GM12878 (cell line): ENCODE data around the gene MASP1. TPM values are rescaled to one million over a fixed set of nuclear protein-coding genes. Genes with fewer than 3 reads are reported as not detected.

Source experiments
- ATAC-seq: fragments of 200-7000 bp; cut with Tn5 transposase; 3 replicates; pipeline ENCODE4 v1.9.1; 2020; ENCODE audit warnings: mild to moderate bottlenecking, moderate library complexity
- BruUV-seq: library from RNA; stranded (reverse); fragments of 400-500 nt; replicated peaks from 2 replicates; lab custom pipeline; 2021; lab: Mats Ljungman, UMichigan
- CTCF ChIA-PET: fragments of 300-600 bp; sonication (Branson Sonifier 250); formaldehyde crosslinking; extraction: SDS; loops from one replicate; lab custom pipeline; 2021; ENCODE audit warnings: inconsistent platforms; lab: Yijun Ruan, JAX
- POLR2A ChIA-PET: fragments of 350-600 bp; formaldehyde crosslinking; extraction: SDS; loops from one replicate; lab custom pipeline; 2021; ENCODE audit warnings: inconsistent platforms; lab: Charles Lee
- RAD21 ChIA-PET: fragments of 300-600 bp; sonication (Branson Sonifier 250); formaldehyde crosslinking; loops from one replicate; lab custom pipeline; 2023; ENCODE audit warnings: antibody characterized with exemption; ENCODE audit not compliant: unreplicated experiment; lab: Charles Lee
- SMC1A ChIA-PET: fragments of 300-600 bp; sonication (Branson Sonifier 250); formaldehyde crosslinking; loops from one replicate; lab custom pipeline; 2023; ENCODE audit not compliant: unreplicated experiment, uncharacterized antibody; lab: Charles Lee
- DNase-seq: peaks from one replicate; pipeline ENCODE4 v3.0.0-alpha.2; 2011; ENCODE audit warnings: low read depth, low spot score
- FAIRE-seq: peaks from 3 replicates; lab custom pipeline; 2011; peaks lifted over from hg19 to GRCh38; lab: Jason Lieb, UNC
- H2AFZ ChIP-seq: 2 replicates; pipeline ENCODE4 v1.6.0; 2011; ENCODE audit warnings: low read depth, low read length, control low read depth; ENCODE audit not compliant: control insufficient read depth
- H3K27ac ChIP-seq: 2 replicates; pipeline ENCODE4 v1.5.1; 2011; ENCODE audit warnings: control low read depth; ENCODE audit not compliant: control insufficient read depth, insufficient read depth
- H3K27me3 ChIP-seq, 2 experiments: replicated peaks in 1 of 2; 2 replicates each; pipeline versions ENCODE4 v1.6.0 to v1.6.1; 2011; ENCODE audit warnings: low read length in 1 of 2; ENCODE audit not compliant: control insufficient read depth in 2 of 2, insufficient read depth in 2 of 2
- H3K36me3 ChIP-seq, 2 experiments: 2 replicates each; pipeline ENCODE4 v1.5.1; 2011; ENCODE audit warnings: low read length in 1 of 2; ENCODE audit not compliant: control insufficient read depth in 2 of 2, insufficient read depth in 2 of 2
- H3K4me1 ChIP-seq: 2 replicates; pipeline ENCODE4 v1.6.1; 2011; ENCODE audit warnings: mild to moderate bottlenecking, low read length, moderate library complexity, mixed read lengths; ENCODE audit not compliant: control insufficient read depth, insufficient read depth
- H3K4me2 ChIP-seq: 2 replicates; pipeline ENCODE4 v1.6.0; 2011; ENCODE audit warnings: control low read depth; ENCODE audit not compliant: control insufficient read depth, insufficient read depth
- H3K4me3 ChIP-seq: fragments of 200-600 bp; sonication (generic); 2 replicates; pipeline ENCODE4 v1.5.1; 2016
- H3K79me2 ChIP-seq: 2 replicates; pipeline ENCODE4 v1.6.0; 2011; ENCODE audit warnings: low read length; ENCODE audit not compliant: control insufficient read depth, insufficient read depth
- H3K9ac ChIP-seq: 2 replicates; pipeline ENCODE4 v1.8.0; 2011; ENCODE audit warnings: low read length, control low read depth, mixed read lengths; ENCODE audit not compliant: control insufficient read depth, insufficient read depth
- H3K9me3 ChIP-seq: replicated peaks from 3 replicates; pipeline ENCODE4 v1.5.1; 2011; ENCODE audit warnings: mild to moderate bottlenecking, low read length; ENCODE audit not compliant: control insufficient read depth, insufficient read depth
- H4K20me1 ChIP-seq: 2 replicates; pipeline ENCODE4 v1.6.0; 2011; ENCODE audit not compliant: control insufficient read depth, insufficient read depth
- CHD2 ChIP-seq: IDR thresholded peaks from 2 replicates; pipeline ENCODE4 v1.6.1; 2011; ENCODE audit warnings: low read depth, low read length, improper control_type of control experiment, borderline replicate concordance
- FOXM1 ChIP-seq: IDR thresholded peaks from 2 replicates; pipeline ENCODE4 v1.6.1; 2012; ENCODE audit warnings: low read depth, mild to moderate bottlenecking, inconsistent platforms, low read length, moderate library complexity
- IKZF2 ChIP-seq, 2 experiments: fragments of 450-650 bp; IDR thresholded peaks; 2 replicates each; pipeline ENCODE4 v1.6.1; 2017; ENCODE audit warnings: mild to moderate bottlenecking in 2 of 2, moderate library complexity in 2 of 2
- KLF5 ChIP-seq: fragments of 450-650 bp; IDR thresholded peaks from 2 replicates; pipeline ENCODE4 v1.6.1; 2014; ENCODE audit warnings: mild to moderate bottlenecking; ENCODE audit not compliant: partially characterized antibody
- PRDM15 ChIP-seq: fragments of 450-650 bp; formaldehyde crosslinking; IDR thresholded peaks from 2 replicates; pipeline ENCODE4 v1.4.0; 2020; ENCODE audit warnings: mild to moderate bottlenecking, moderate library complexity
- SIX5 ChIP-seq: IDR thresholded peaks from 2 replicates; pipeline ENCODE4 v1.6.1; 2011; ENCODE audit warnings: mild to moderate bottlenecking, low read depth, low read length, moderate library complexity; ENCODE audit not compliant: severe bottlenecking
- WGBS: methylation state at CpG from one replicate; pipeline ENCODE4 v1.1.6; 2016; ENCODE audit warnings: low lambda C conversion rate; ENCODE audit not compliant: insufficient replicate concordance, insufficient coverage; ENCODE audit errors: missing lambda C conversion rate; 5-methylcytosine and 5-hydroxymethylcytosine counted together
- in situ Hi-C: fragments of 300-500 bp; cut with MboI; formaldehyde crosslinking; loops from 9 replicates; pipeline ENCODE4 v1.14.3; 2018; ENCODE audit warnings: mixed read lengths
- intact Hi-C: fragments of 100-400 bp; cut with micrococcal nuclease; formaldehyde crosslinking; loops from one replicate; pipeline ENCODE4 v1.14.2; 2022; ENCODE audit not compliant: unreplicated experiment
- polyA plus RNA-seq, 11 experiments: library from polyadenylated mRNA; depleted of rRNA in 4 of 11; unstranded in 6 of 11; stranded (reverse) in 5 of 11; fragments of >200 nt; fragmentation: Nextera tagmentation in 4 of 11; fragmentation: Illumina TruSeq in 1 of 11; extraction: Ambion mirVana in 4 of 11; extraction: Trizol in 1 of 11; gene quantifications; 1 replicate in 1 of 11; 2 replicates in 10 of 11; pipeline versions ENCODE4 v1.2.1 to v1.2.3, GENCODE V29; 2011 to 2016; ENCODE audit warnings: inconsistent platforms in 2 of 11, missing spikeins in 2 of 11, low read depth in 1 of 11
- total RNA-seq, 4 experiments: library from RNA; depleted of rRNA in 3 of 4; stranded (reverse); fragments of >200 nt in 3 of 4; fragmentation: Illumina TruSeq in 1 of 4; extraction: Trizol in 1 of 4; gene quantifications; 2 replicates each; pipeline versions ENCODE4 v1.2.1 to v1.2.3, GENCODE V29; 2013 to 2021
- TF ChIP-seq, protein P1 (sequence below): fragments of 450-650 bp; IDR thresholded peaks from 2 replicates; pipeline ENCODE4 v1.6.1; 2017; ENCODE audit warnings: borderline replicate concordance
- TF ChIP-seq, protein P2 (sequence below): fragments of 450-650 bp; IDR thresholded peaks from 2 replicates; pipeline ENCODE4 v1.6.1; 2017; ENCODE audit warnings: mild to moderate bottlenecking
- TF ChIP-seq, protein P3 (sequence below): fragments of 150-350 bp; IDR thresholded peaks from 2 replicates; pipeline ENCODE4 v1.6.1; 2014; ENCODE audit warnings: mild to moderate bottlenecking, low read depth, low read length

Gene MASP1
- total and polyA plus RNA-seq, 10 of the 15 experiments (the other 5 are each of a cell fraction or from before 2014, with no cell fraction given) = 0.05 TPM; not detected in 9

- TF ChIP-seq PRDM15 (CRISPR knock-in tag) (no peak), KLF5 (no peak)
- TF ChIP-seq, protein P1, sequence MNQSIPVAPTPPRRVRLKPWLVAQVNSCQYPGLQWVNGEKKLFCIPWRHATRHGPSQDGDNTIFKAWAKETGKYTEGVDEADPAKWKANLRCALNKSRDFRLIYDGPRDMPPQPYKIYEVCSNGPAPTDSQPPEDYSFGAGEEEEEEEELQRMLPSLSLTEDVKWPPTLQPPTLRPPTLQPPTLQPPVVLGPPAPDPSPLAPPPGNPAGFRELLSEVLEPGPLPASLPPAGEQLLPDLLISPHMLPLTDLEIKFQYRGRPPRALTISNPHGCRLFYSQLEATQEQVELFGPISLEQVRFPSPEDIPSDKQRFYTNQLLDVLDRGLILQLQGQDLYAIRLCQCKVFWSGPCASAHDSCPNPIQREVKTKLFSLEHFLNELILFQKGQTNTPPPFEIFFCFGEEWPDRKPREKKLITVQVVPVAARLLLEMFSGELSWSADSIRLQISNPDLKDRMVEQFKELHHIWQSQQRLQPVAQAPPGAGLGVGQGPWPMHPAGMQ = no peak
- TF ChIP-seq, all 136 proteins: peak for 0
Observed at GRCh38 chr3:187305881-187306280, 14.3 kb upstream of the MASP1 start (continued).

GRCh38 chr3:187299611-187300010 is 8.1 kb upstream of the MASP1 start:
- no peak overlapping the region for H3K27ac ChIP-seq
- H3K36me3 ChIP-seq = no peaks in the 10 kb centered on the region
- TF ChIP-seq FOXM1 (no peak), IKZF2 (IDR thresholded peaks at IDR 0.05) (no peak), SIX5 (no peak), CHD2 (no peak)
- TF ChIP-seq, protein P2, sequence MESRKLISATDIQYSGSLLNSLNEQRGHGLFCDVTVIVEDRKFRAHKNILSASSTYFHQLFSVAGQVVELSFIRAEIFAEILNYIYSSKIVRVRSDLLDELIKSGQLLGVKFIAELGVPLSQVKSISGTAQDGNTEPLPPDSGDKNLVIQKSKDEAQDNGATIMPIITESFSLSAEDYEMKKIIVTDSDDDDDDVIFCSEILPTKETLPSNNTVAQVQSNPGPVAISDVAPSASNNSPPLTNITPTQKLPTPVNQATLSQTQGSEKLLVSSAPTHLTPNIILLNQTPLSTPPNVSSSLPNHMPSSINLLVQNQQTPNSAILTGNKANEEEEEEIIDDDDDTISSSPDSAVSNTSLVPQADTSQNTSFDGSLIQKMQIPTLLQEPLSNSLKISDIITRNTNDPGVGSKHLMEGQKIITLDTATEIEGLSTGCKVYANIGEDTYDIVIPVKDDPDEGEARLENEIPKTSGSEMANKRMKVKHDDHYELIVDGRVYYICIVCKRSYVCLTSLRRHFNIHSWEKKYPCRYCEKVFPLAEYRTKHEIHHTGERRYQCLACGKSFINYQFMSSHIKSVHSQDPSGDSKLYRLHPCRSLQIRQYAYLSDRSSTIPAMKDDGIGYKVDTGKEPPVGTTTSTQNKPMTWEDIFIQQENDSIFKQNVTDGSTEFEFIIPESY = no peak
- TF ChIP-seq, protein P3, sequence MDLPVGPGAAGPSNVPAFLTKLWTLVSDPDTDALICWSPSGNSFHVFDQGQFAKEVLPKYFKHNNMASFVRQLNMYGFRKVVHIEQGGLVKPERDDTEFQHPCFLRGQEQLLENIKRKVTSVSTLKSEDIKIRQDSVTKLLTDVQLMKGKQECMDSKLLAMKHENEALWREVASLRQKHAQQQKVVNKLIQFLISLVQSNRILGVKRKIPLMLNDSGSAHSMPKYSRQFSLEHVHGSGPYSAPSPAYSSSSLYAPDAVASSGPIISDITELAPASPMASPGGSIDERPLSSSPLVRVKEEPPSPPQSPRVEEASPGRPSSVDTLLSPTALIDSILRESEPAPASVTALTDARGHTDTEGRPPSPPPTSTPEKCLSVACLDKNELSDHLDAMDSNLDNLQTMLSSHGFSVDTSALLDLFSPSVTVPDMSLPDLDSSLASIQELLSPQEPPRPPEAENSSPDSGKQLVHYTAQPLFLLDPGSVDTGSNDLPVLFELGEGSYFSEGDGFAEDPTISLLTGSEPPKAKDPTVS = no peak
- ChIA-PET SMC1A (no interaction called here), CTCF (no interaction called here), POLR2A (no interaction called here), RAD21 (no interaction called here)
- in situ Hi-C loops (no loop called here), intact Hi-C loops (no loop called here)
- H3K79me2 ChIP-seq = no peaks in the 10 kb centered on the region
- BruUV-seq = no TSS peak
- WGBS = 60% methylated on average over 4 of the region's 4 CpGs
- no peaks in the 10 kb centered on the region for H3K27me3 ChIP-seq
- no peak overlapping the region for H2AFZ ChIP-seq
- no peaks in the 10 kb centered on the region for H3K4me1 ChIP-seq
- H3K4me2 ChIP-seq = no peak overlapping the region
- no peak overlapping the region for H3K4me3 ChIP-seq
- no peaks in the 10 kb centered on the region for H3K9me3 ChIP-seq
- DNase-seq (no peak), ATAC-seq (no peak), FAIRE-seq (no peak)
- no peaks in the 10 kb centered on the region for H4K20me1 ChIP-seq
- H3K9ac ChIP-seq = no peak overlapping the region
